Peyer's patch (tissue), 4 donors: ENCODE measurements around the gene ASTL.

Source experiments
- POLR2A ChIP-seq, 2 donors: fragments of 450-650 bp; IDR thresholded peaks; one replicate each; pipeline ENCODE4 v1.5.1; 2017; ENCODE audit warnings: antibody characterized with exemption in 2 of 2, mild to moderate bottlenecking in 2 of 2, moderate library complexity in 2 of 2
- TF ChIP-seq, protein P1 (sequence below), 6 experiments: fragments of 450-650 bp in 4 of 6; fragments of 200-600 bp in 2 of 6; sonication (generic) in 1 of 6; IDR thresholded peaks; one replicate each; pipeline ENCODE4 v1.5.1; 2017 to 2019; ENCODE audit warnings: antibody characterized with exemption in 6 of 6, mild to moderate bottlenecking in 3 of 6, moderate library complexity in 1 of 6

DNA sequence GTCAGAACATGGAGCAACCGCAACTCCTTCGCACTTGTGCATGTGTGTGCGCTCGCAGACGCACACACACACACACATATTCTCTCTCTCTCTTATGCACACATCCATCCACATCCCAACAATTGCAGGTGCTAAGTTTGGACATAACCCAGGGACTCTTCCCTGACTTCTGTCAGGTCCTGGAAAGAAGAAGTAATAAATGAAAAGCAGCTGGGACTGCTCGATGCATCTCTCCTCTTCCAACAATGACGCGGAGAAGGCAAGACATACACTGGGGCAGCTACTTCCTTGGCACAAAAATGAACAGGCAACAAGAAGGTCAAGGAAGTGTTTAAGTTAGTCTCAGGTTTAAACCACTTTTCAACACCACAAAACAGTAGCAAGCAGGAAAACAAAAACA lies 46.7 kb upstream of the ASTL start:
- TF ChIP-seq, protein P1, sequence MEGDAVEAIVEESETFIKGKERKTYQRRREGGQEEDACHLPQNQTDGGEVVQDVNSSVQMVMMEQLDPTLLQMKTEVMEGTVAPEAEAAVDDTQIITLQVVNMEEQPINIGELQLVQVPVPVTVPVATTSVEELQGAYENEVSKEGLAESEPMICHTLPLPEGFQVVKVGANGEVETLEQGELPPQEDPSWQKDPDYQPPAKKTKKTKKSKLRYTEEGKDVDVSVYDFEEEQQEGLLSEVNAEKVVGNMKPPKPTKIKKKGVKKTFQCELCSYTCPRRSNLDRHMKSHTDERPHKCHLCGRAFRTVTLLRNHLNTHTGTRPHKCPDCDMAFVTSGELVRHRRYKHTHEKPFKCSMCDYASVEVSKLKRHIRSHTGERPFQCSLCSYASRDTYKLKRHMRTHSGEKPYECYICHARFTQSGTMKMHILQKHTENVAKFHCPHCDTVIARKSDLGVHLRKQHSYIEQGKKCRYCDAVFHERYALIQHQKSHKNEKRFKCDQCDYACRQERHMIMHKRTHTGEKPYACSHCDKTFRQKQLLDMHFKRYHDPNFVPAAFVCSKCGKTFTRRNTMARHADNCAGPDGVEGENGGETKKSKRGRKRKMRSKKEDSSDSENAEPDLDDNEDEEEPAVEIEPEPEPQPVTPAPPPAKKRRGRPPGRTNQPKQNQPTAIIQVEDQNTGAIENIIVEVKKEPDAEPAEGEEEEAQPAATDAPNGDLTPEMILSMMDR (IDR thresholded peaks at IDR 0.05), result no peak
- TF ChIP-seq POLR2A (IDR thresholded peaks at IDR 0.05), result no peak
